DOHH2 (cell line): ENCODE measurements around the gene RPL23.

Experiments
- H3F3A ChIP-seq: fragments of 200-600 bp; sonication (generic), shearing (Covaris generic); 2 replicates; pipeline ENCODE4 v1.6.0; 2016; ENCODE audit warnings: antibody characterized with exemption, mild to moderate bottlenecking; ENCODE audit not compliant: control insufficient read depth, insufficient read depth
- H3K27ac ChIP-seq: fragments of 200-600 bp; sonication (generic); 2 replicates; pipeline ENCODE4 v1.5.1; 2014; ENCODE audit warnings: low read depth, mild to moderate bottlenecking, low read length, moderate library complexity
- H3K27me3 ChIP-seq: fragments of 200-600 bp; sonication (generic); 2 replicates; pipeline ENCODE4 v1.6.1; 2014; ENCODE audit warnings: mild to moderate bottlenecking, low read length, mixed read lengths; ENCODE audit not compliant: control insufficient read depth
- H3K36me3 ChIP-seq: fragments of 200-600 bp; sonication (generic); 2 replicates; pipeline ENCODE4 v1.6.1; 2014; ENCODE audit warnings: mild to moderate bottlenecking, low read length, moderate library complexity, mixed read lengths; ENCODE audit not compliant: control insufficient read depth
- H3K4me1 ChIP-seq: fragments of 200-600 bp; sonication (generic); 2 replicates; pipeline ENCODE4 v1.6.1; 2014; ENCODE audit warnings: mild to moderate bottlenecking, low read length, mixed read lengths; ENCODE audit not compliant: control insufficient read depth
- H3K4me2 ChIP-seq: fragments of 200-600 bp; sonication (generic); 2 replicates; pipeline ENCODE4 v1.6.0; 2014; ENCODE audit warnings: mild to moderate bottlenecking, low read length, moderate library complexity
- H3K4me3 ChIP-seq: fragments of 200-600 bp; sonication (generic); 2 replicates; pipeline ENCODE4 v1.5.1; 2014; ENCODE audit warnings: mild to moderate bottlenecking, low read length, mixed read lengths
- H3K79me2 ChIP-seq: fragments of 200-600 bp; sonication (generic); 2 replicates; pipeline ENCODE4 v1.6.1; 2014; ENCODE audit warnings: mild to moderate bottlenecking, low read length, mixed read lengths; ENCODE audit not compliant: control insufficient read depth
- H3K9me2 ChIP-seq: fragments of 200-600 bp; sonication (generic); replicated peaks from 2 replicates; pipeline ENCODE4 v1.6.1; 2014; ENCODE audit warnings: mild to moderate bottlenecking, low read length, mixed read lengths; ENCODE audit not compliant: control insufficient read depth
- H3K9me3 ChIP-seq: fragments of 200-600 bp; sonication (generic); 2 replicates; pipeline ENCODE4 v1.6.1; 2014; ENCODE audit warnings: antibody characterized with exemption, low read length, mixed read lengths; ENCODE audit not compliant: control insufficient read depth, insufficient read depth
- H4K20me1 ChIP-seq: fragments of 200-600 bp; sonication (generic); 2 replicates; pipeline ENCODE4 v1.6.0; 2014; ENCODE audit warnings: low read depth, mild to moderate bottlenecking, antibody characterized with exemption, low read length, moderate library complexity; ENCODE audit not compliant: control insufficient read depth, insufficient read depth
- EZH2phosphoT487 ChIP-seq: fragments of 200-600 bp; sonication (generic); IDR thresholded peaks from 2 replicates; pipeline ENCODE4 v1.6.1; 2017; ENCODE audit warnings: borderline replicate concordance, mild to moderate bottlenecking, antibody characterized with exemption, low read length, moderate library complexity, mixed read lengths
- TF ChIP-seq, protein P1 (sequence below): fragments of 200-600 bp; sonication (generic); IDR thresholded peaks from one replicate; pipeline ENCODE4 v1.5.1; 2014; ENCODE audit warnings: antibody characterized with exemption, mild to moderate bottlenecking, low read depth, low read length; ENCODE audit not compliant: poor library complexity, severe bottlenecking

RPL23 gene

DNA sequence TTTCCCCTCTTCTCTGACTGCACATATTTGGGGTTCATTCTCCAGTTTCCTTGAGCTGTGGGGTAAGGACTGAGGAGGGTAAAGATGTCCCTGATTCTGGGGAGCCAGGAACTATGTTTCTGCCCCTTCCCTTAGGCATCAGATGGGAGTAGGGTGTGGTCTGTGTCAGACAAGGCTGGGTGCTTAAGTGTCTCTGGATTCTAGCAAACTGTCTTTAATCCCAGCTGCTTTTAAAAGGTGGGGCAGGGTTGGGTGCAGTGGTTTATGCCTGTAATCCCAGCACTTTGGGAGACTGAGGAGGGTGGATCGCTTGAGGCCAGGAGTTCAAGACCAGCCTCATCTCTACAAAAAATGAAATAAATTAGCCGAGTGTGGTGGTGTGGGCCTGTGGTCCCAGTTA, 29.3 kb upstream of the RPL23 start:
- no peaks in the 10 kb centered on the region for H3K9me3 ChIP-seq
- no peaks in the 10 kb centered on the region for H3K27me3 ChIP-seq
- no peak overlapping the region for H3K27ac ChIP-seq
- H3K4me2 ChIP-seq: no peak overlapping the region
- H3K79me2 ChIP-seq: peaks cover 74% of the 10 kb centered on the region
- H4K20me1 ChIP-seq: no peaks in the 10 kb centered on the region
- no peaks in the 10 kb centered on the region for H3K9me2 ChIP-seq
- no peaks in the 10 kb centered on the region for H3F3A ChIP-seq
- TF ChIP-seq, protein P1, sequence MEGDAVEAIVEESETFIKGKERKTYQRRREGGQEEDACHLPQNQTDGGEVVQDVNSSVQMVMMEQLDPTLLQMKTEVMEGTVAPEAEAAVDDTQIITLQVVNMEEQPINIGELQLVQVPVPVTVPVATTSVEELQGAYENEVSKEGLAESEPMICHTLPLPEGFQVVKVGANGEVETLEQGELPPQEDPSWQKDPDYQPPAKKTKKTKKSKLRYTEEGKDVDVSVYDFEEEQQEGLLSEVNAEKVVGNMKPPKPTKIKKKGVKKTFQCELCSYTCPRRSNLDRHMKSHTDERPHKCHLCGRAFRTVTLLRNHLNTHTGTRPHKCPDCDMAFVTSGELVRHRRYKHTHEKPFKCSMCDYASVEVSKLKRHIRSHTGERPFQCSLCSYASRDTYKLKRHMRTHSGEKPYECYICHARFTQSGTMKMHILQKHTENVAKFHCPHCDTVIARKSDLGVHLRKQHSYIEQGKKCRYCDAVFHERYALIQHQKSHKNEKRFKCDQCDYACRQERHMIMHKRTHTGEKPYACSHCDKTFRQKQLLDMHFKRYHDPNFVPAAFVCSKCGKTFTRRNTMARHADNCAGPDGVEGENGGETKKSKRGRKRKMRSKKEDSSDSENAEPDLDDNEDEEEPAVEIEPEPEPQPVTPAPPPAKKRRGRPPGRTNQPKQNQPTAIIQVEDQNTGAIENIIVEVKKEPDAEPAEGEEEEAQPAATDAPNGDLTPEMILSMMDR: no peak
- TF ChIP-seq EZH2phosphoT487: no peak
- peaks cover 78% of the 10 kb centered on the region for H3K36me3 ChIP-seq
- peaks cover 39% of the 10 kb centered on the region for H3K4me1 ChIP-seq
- H3K4me3 ChIP-seq: no peak overlapping the region

DNA sequence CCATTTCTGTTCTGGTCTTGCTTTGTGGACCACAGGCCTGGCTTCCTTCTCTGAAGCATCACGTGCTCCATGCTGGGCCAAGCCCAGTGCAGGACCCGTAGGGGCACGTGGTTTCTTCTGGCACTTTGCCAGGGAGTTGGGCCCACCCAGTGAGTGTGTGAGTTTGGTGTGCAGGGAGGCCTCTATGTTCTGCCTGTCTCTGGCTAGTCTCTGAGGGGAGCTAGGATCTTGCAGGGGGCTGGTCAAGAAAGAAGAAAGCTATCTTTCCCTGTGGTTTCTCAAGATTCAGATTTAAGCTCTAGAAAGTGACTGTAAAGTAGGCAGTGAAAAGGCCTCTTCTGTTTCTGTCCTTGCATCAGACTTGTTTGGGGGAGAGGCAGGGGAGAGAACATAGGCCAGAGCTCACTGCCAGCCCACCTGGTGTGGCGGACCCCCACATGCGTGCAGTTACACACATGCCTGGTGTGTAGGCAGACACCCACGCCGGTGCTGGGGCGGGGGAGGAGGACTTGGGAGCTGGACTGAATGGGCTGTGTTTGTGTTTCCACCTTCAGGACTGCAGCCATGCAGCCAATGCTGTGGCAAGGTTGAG, 28.2 kb upstream of the RPL23 start:
- peaks cover 51% of the 10 kb centered on the region for H3K4me1 ChIP-seq
- H3K36me3 ChIP-seq: peaks cover 74% of the 10 kb centered on the region
- TF ChIP-seq, protein P1: no peak
- TF ChIP-seq EZH2phosphoT487: no peak
- peak overlapping the region; percentile 4 for H3K4me2 ChIP-seq
- H3K9me3 ChIP-seq: no peaks in the 10 kb centered on the region
- H3K27ac ChIP-seq: peak overlapping the region; percentile 17; the same call in 1 of the 2 replicates
- no peak overlapping the region for H3K4me3 ChIP-seq
- no peaks in the 10 kb centered on the region for H3K27me3 ChIP-seq
- H3K79me2 ChIP-seq: peaks cover 82% of the 10 kb centered on the region
- H3K9me2 ChIP-seq: no peaks in the 10 kb centered on the region
- H4K20me1 ChIP-seq: no peaks in the 10 kb centered on the region
- H3F3A ChIP-seq: no peaks in the 10 kb centered on the region

DNA sequence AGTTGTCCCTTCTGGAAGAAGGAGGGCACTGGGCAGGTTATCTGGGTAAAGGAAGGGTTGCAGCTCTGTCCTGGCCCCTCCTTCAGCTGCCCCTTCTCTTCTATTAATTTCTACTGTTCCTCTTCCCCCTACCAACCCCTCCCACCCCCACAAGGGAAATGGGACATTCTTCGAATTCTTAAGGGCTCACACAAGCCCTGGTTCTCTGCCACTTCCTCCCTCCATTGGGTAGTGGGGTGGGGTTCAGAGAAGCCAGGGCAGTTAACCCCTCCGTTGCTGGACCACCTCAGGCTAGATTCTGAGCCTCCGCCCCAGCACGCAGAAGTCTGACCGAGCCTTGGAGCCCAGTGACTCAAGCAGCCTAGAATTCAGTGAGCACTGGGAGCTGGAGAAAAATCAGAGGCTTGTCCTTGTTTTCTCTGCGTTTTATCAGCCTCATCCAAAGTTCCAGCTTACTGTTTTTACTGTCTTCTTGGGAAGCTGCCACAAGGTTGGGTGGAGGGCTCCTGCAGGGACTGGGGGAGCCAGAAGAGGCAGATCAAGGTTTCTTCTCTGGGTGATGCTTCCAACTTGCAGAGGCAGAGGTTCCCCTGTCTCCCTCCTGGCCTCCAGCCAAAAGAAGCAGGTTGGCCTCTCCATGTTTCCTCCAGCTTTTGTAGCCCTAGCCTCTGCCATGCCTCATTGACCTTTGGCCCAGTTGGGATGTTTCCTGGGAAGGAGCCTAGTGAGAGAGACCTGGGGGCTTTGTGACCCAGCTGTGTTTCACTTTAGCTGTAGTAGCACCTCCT, 26.6 kb upstream of the RPL23 start:
- peaks cover 81% of the 10 kb centered on the region for H3K79me2 ChIP-seq
- peaks cover 64% of the 10 kb centered on the region for H3K36me3 ChIP-seq
- no peaks in the 10 kb centered on the region for H3K9me2 ChIP-seq
- no peaks in the 10 kb centered on the region for H3F3A ChIP-seq
- H4K20me1 ChIP-seq: no peaks in the 10 kb centered on the region
- no peaks in the 10 kb centered on the region for H3K9me3 ChIP-seq
- no peak overlapping the region for H3K4me3 ChIP-seq
- peaks cover 60% of the 10 kb centered on the region for H3K4me1 ChIP-seq
- no peak for TF ChIP-seq EZH2phosphoT487
- TF ChIP-seq, protein P1: no peak
- H3K27ac ChIP-seq: no peak overlapping the region
- H3K27me3 ChIP-seq: no peaks in the 10 kb centered on the region
- H3K4me2 ChIP-seq: no peak overlapping the region
